ENCODE results near the gene MBTD1.
"Not testable (repeated sequence)": the region's sequence is repeated elsewhere in the genome, so short reads cannot be mapped to it uniquely, and the experiment has no call there.

The MBTD1 gene

GRCh38 chr17:51185763-51186332, 74.0 kb downstream of the MBTD1 start:
- DNase-seq, result no peak

- DNase-seq, result no peak
These were observed 75.7 kb downstream of the MBTD1 start for GRCh38 chr17:51184124-51184523.

DNA sequence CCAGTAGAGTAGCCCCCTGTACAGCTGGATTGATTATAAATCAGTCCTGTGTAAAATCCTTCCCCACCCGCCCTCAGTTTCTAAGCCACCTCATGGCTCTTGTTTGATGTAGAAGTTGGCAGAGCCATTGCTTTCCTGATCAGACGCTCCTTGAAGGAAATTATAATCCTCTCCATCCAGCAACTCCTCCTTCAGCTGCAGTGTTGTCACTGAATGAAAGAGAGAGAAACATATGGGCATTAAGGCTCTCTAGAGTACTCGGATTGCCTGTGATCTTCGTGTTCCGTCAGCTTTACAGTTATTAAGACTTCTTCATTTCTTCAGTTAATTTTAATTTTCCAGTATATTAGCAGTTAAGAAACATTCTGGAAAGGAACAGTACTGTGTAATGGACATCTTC, 79.4 kb downstream of the MBTD1 start:
- DNase-seq, result no peak

- not testable (repeated sequence) for DNase-seq
These were observed 87.8 kb downstream of the MBTD1 start for GRCh38 chr17:51172030-51172429.

DNA sequence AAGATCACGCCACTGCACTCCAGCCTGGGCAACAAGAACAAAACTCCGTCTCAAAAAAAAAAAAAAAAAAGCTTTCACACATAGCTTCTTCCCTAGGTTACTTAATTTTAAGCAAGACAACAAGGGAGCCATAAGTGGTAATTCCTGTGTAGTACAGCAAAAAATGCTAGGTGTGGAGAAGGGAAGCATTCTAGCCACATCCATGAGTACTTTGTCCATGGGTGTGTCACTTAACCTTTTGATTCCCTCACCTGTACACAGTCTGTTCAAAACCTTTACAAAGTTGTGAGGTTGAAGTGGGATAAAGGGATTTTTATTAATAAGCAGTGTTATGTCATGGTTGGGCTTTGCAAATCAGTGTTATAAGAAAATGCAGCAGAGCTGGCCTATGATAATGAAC, 89.1 kb downstream of the MBTD1 start:
- DNase-seq, result no peak

DNA sequence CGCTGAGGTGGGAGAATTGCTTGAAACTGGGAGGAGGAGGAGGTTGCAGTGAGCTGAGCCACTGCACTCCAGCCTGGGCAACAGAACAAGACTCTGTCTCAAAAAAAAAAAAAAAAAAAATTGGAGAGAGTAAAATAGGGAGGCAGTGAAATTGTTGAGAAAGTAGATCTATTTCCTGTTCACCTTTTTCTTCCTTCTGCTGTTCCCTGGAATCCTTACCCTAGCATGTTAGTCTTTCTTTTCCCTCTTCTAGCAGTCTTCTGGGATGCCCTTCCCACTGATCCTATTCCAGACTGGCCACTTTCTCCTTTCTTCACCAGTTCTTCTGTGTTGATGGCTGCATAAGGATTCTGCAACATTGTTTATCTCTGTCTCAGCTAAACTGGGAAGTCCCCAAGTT, 90.5 kb downstream of the MBTD1 start:
- DNase-seq, result no peak

DNA sequence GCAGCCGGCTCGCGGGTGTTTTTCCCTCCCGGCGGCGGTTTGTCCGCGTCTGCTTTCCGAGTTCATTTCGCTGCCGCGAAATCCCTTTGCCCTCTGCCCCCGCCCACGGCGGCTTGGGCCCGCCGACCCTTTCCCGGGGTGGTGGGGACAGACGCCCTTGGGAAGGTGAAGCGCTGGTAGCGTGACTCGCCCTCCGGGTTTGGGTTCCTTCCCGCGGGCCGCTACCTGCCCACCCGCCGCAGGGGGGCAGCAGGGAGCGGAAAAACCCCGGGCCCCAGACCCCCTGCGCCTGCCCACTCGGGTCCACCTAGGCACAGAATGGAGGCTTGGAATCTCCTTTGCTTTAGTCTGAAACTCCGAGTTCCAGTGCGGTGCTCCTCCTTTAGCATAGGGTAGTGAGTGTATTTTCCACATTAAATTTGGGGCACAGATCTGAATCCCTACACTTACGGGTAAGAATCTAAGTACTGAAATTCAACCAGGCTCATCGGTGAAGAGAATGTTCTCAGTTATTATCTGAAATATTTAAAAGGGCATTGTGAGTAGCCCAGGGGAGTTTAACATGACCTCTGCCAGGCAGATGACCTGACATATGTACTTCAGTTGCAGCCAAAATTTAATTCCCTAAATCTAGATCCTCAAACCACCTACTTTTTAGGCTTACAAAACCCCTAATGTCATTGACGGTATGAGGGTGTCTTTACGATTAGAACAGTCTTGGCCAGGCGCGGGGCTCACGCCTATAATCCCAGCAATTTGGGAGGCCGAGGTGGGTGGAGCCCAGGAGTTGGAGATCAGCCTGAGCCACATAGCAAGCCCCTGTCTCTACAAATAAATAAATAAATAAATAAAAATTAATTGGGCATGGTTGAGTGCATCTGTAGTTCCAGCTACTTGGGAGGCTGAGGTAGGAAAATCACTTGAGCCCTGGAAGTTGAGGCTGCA, 92.6 kb downstream of the MBTD1 start:
- DNase-seq, result peak; percentile 68

GRCh38 chr17:51166198-51166986, 93.5 kb downstream of the MBTD1 start, which contains the start of gene NME2:
TSS of gene NME2 (plus strand) at chr17:51166411. CDS start at chr17:51166831, 420 bp downstream.
- peak; percentile 94 for DNase-seq

DNA sequence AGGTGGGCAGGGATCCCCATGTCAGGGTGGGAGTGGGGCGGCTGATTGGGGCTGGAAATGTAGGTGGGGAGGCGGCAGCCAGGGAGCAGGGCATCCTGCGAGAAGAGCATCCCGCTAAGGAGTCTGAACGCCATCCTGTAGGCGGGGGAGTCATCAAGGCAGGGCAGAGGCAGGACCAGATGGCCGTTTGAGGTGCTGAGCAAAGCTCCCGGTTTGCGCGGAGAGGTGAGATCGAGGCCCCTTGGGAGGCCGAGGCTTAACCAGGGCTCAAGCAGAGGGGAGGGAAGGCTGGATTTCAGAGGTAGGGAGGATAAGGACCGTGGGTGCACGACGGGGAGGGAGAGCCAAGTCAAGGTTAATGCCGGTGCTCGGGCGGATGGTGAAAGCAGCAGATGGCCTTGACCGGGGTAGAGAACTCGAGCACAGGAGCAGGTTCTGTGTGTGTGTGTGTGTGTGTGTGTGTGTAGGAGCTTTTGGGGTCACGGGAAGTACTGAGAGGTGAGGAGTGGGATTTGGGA, 94.1 kb downstream of the MBTD1 start:
- DNase-seq, result no peak

GRCh38 chr17:51164911-51165679, 94.8 kb downstream of the MBTD1 start:
- DNase-seq, result peak; percentile 50

- no peak for DNase-seq
These were observed 98.3 kb downstream of the MBTD1 start for GRCh38 chr17:51161541-51161940.

GRCh38 chr17:51159604-51160003, 100.2 kb downstream of the MBTD1 start:
- no peak for DNase-seq

DNA sequence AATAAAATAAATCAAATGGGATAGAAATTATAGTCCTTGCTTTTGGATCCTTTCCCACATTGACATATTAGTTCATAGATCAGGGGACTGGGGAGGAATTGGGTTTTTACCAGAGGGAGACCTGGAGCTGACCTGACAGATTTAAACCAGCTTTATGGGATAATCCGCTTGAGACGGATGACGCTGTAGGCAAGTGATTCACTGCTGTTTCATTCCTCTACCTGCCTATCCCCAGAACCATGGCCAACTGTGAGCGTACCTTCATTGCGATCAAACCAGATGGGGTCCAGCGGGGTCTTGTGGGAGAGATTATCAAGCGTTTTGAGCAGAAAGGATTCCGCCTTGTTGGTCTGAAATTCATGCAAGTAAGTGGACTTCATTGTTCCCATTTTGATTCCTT, 104.4 kb downstream of the MBTD1 start:
- no peak for DNase-seq

DNA sequence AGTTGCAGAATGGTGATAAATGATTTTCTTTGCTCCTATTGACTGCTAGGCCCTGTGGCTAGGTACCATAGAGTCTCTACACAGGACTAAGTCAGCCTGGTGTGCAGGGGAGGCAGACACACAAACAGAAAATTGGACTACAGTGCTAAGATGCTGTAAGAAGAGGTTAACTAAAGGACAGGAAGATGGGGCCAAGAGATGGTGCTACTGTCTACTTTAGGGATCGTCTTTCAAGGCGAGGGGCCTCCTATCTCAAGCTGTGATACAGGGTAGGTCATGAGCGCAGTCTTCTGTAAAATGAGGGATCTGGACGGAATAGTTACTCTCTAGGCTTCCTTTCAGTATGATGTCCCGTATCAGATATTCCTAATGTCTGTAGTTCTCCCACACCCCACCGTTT, 105.7 kb downstream of the MBTD1 start:
- DNase-seq, result no peak

- DNase-seq, result peak; percentile 98
These were observed 106.4 kb downstream of the MBTD1 start, which contains the start of gene NME1 for GRCh38 chr17:51153210-51154072. TSS of gene NME1 (plus strand) at chr17:51153559. CDS start at chr17:51155655, 2,096 bp downstream.

DNA sequence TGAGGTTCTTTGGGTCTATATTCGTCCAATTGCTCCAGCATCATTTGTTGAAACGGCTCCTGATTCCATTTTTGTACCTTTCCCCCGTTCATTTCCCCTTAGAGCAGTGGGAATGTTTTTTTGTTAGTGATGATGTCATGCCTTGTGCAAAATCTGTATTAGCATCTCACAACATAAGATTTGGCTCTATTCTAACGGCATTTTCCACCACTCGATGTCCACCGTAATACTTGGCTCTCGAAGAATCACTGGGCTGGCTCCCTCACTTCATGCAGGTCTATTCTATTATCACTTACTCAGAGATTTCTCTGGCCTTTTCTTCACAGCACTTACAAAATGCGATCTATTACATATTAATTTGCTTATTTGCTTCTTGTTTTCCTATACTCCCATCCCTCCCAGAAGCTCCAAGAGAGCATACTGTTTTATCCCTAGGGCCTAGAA, 107.1 kb downstream of the MBTD1 start:
- DNase-seq, result no peak

DNA sequence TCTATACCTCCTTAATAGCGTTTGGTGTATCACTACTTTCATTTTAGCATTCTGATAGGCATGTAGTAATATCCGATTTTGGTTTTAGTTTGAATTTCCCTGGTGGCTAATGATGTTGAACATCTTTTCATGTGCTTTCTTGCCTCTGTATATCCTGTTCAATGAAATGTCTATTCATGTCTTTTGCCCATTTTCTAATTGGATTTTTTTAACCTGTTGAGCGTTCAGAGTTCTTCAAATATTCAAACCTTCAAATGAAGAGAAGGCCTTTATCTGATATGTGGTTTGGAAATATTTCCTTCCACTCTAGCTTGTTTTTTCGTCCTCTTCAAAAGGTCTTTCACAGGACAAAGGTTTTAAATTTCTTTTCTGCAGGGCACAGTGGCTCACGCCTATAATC, 108.9 kb downstream of the MBTD1 start:
- DNase-seq, result no peak

DNA sequence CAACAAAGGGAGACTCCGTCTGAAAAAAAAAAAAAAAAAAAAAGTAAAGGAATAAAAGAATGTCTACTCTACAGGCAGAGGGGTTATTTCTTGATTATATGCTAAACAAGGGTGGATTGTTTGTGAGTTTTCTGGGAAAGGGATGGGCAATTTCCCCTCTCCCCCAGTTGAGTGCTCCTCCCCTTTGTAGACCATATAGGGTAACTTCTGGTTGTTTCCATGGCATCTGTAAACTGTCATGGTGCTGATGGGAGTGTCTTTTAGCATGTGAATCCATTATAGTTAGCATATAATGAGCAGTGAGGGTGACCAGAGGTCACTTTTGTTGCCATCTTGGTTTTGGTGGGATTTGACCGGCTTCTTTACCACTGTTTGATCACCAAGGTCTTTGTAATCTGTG, 110.7 kb downstream of the MBTD1 start:
- DNase-seq, result no peak

GRCh38 chr17:51147650-51148049, 112.2 kb downstream of the MBTD1 start:
- DNase-seq, result no peak

DNA sequence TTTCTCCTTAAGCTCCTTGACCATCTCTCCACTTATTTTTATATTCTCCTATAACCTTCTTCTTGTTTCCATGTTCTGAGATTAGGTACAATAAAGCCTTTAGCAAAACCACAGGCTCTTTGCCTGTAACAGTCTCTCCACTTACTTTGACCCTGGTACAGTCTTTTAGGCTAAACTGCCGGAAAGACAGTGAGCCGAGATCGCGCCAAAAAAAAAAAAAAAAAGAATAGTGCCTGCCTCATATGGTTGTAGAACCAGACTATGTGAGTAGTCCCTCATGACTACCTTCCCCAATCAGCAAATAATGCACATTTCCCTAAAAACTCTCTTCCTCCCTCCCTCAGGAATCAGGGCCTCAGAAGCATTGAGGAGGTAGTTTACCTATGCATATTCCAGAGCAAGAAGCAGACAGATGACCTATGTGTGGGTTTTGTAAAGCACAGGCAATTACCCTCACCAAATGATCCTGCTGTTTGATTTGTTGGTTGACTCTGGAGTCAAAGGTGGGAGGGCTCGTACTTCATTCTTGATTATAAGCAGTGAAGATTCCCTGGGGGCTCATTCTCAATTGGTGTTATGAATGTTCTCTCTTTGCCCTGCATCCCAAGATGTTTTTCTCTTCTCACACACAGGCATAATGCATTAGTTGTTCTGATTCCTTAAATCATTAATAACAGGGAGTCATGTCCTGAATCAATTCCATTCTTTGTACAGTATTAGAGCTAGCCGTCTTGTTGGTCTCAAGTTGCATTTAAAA, 115.4 kb downstream of the MBTD1 start:
- no peak for DNase-seq
